ENCODE results near the gene NDEL1.

- no peak for TF ChIP-seq CTCF (IDR thresholded peaks at IDR 0.05; ENCODE audit: low read depth, low read length, missing input control)
- no peak for TF ChIP-seq GABPA (IDR thresholded peaks at IDR 0.05 in 1 of 2, conservative IDR thresholded peaks at IDR 0.05 in 1 of 2)
- TF ChIP-seq RAD21 (IDR thresholded peaks at IDR 0.05): no peak
- TF ChIP-seq TAF1 (conservative IDR thresholded peaks at IDR 0.05): no peak
- no peak for TF ChIP-seq MAX (IDR thresholded peaks at IDR 0.05)
- TF ChIP-seq FOXA2 (IDR thresholded peaks at IDR 0.05): no peak
- no peak for TF ChIP-seq EGR1 (IDR thresholded peaks at IDR 0.05; ENCODE audit: low read depth in 2 of 2)
- no peak for TF ChIP-seq ATF3 (IDR thresholded peaks at IDR 0.05)
- no peak for TF ChIP-seq YY1 (IDR thresholded peaks at IDR 0.05)
- no peak for TF ChIP-seq SP1 (IDR thresholded peaks at IDR 0.05)
These were observed 17.2 kb upstream of the NDEL1 start for GRCh38 chr17:8418471-8418870.
